GM12873 (cell line): Measurements from ENCODE around the gene TAF1B.

Source experiments
- CTCF ChIP-seq: IDR thresholded peaks from 2 replicates; pipeline ENCODE4 v1.5.1; 2012; ENCODE audit warnings: low read depth, mild to moderate bottlenecking, moderate library complexity, low read length, control low read depth; ENCODE audit not compliant: insufficient read depth; ENCODE audit errors: missing control alignments

The TAF1B gene

GRCh38 chr2:9837451-9837850, 5.8 kb upstream of the TAF1B start:
- TF ChIP-seq CTCF: no peak

DNA sequence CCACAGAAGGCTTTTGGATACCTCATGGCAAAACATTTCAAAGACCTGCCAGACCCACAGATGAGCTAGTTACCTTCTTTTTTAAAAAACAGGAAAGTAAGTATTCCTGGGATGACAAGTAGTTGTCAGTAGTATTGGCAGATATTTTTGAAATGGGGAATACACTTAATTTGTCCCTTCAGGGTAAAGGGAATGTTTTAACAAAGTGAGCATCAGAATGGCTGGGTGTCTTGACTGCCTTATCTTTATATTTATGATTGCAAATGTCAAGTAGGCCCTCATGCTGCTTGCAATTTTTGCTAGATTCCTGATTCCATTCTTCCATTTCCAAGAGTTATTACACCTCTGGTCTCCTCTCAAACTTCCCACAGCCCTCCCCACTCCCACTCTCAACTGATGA, 4.9 kb upstream of the TAF1B start:
- no peak for TF ChIP-seq CTCF

- TF ChIP-seq CTCF: no peak
Measured at GRCh38 chr2:9842487-9843228, 616 bp upstream of the TAF1B start.

GRCh38 chr2:9844036-9844483, 786 bp downstream of the TAF1B start:
- no peak for TF ChIP-seq CTCF

DNA sequence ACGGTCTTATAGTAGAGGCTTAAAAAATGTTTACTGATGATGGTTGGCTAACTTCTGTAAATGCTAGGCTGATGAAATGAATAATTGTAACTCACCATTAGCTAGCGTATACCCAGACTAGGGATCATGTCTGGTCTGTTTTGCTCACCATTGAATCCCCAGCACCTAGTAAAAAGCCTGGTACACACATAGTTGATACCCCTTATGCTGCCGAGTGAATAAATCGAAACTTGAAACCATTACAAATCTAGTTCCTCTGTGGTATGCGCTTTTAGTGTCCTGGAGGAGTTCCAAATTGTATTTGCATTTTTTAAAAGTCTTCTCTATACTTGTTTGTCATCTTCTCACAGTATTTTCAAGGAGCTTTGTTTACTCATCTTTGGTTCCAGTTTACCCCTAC, 1.3 kb downstream of the TAF1B start:
- no peak for TF ChIP-seq CTCF

DNA sequence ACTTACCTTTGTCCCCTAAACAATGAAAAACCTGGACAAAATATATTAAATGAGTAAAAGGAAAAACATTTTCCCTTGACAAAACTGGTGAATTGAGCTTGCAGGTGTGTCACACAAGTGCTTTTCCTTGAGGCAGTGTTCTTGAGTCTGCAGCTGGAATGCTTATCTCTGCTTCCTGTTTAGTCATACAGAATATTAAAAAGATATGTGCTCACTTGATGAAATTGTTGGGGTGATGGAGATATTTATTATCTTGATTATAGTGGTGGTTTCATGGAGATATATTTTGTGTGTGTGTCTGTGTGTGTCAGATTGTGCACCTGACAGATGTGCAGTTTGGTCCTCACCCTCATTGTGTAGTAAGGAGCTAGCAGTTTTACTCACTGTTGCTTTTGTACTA, 3.3 kb downstream of the TAF1B start:
- TF ChIP-seq CTCF: no peak

- no peak for TF ChIP-seq CTCF
Measured at GRCh38 chr2:9847140-9847539, 3.9 kb downstream of the TAF1B start.
